ENCODE measurements around the gene GNG4. TPM values are rescaled to one million over a fixed set of nuclear protein-coding genes. Genes with fewer than 3 reads are reported as not detected.

Gene GNG4
- total and polyA plus RNA-seq, 12 donors, result 0.22 to 25.8 (median 3.8) TPM; not detected in 2

DNA sequence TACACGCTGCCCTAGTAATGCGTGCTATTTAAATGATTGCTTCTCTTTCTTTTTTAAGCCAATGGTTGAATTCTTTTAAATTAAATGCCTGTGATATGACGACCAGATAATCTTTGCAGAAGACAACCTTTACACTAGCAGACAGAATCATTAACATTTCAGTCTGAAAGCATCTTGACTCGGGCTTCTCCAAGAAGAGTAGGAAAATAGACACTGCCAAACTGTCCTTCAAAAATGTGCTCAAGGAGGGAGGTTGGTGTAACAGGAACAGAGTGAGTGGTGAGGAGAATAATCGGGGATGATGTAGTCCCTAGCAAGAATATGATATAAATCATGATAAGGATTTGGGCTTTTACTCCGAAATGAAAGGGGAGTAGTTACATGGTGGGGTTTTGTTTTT lies 138.8 kb downstream of the GNG4 start:
- TF ChIP-seq, protein P1, sequence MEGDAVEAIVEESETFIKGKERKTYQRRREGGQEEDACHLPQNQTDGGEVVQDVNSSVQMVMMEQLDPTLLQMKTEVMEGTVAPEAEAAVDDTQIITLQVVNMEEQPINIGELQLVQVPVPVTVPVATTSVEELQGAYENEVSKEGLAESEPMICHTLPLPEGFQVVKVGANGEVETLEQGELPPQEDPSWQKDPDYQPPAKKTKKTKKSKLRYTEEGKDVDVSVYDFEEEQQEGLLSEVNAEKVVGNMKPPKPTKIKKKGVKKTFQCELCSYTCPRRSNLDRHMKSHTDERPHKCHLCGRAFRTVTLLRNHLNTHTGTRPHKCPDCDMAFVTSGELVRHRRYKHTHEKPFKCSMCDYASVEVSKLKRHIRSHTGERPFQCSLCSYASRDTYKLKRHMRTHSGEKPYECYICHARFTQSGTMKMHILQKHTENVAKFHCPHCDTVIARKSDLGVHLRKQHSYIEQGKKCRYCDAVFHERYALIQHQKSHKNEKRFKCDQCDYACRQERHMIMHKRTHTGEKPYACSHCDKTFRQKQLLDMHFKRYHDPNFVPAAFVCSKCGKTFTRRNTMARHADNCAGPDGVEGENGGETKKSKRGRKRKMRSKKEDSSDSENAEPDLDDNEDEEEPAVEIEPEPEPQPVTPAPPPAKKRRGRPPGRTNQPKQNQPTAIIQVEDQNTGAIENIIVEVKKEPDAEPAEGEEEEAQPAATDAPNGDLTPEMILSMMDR (IDR thresholded peaks at IDR 0.05), result no peak
- no peak for TF ChIP-seq POLR2A (IDR thresholded peaks at IDR 0.05)
- peaks cover 0 to 6% of the 10 kb centered on the region in 2 donors for H3K4me1 ChIP-seq (replicated peaks in 1 of 2)
- no peaks in the 10 kb centered on the region for H3K9me3 ChIP-seq (replicated peaks in 1 of 3)
- H3K4me3 ChIP-seq, result no peak overlapping the region
- 47 to 71% (median 60%) methylated on average over 6 of the region's 6 CpGs for WGBS, 4 donors
- no peaks in the 10 kb centered on the region for H3K36me3 ChIP-seq (replicated peaks in 1 of 2)
- intact Hi-C loops (cut with DNase I), result loop anchor here (5.0 to 10.0 kb wide), 2 partner anchors 271 to 274 kb away; no protein-coding TSS in a partner anchor
- H3K27ac ChIP-seq, result no peak overlapping the region
- DNase-seq, result no peak
- no peaks in the 10 kb centered on the region for H3K27me3 ChIP-seq

DNA sequence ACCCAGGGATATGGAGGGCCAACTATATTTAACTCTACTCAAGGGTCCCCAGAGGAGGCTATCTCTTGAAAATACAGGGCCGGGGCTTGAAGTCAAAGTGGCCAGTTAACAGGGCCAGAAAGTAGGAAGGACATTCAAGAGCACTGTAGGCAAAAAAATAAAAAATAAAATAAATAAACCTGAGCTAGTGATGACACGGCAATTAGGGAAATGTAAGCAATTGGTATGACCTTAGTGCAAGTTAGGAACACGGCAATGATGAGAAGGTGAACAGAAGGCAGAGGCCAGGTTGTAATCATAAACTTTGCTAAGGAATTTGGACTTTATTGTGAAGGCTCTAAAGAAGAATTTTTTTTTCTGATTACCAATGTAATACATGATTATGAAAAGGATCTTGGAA lies 142.0 kb downstream of the GNG4 start:
- H3K9me3 ChIP-seq (replicated peaks in 1 of 3), result no peaks in the 10 kb centered on the region

DNA sequence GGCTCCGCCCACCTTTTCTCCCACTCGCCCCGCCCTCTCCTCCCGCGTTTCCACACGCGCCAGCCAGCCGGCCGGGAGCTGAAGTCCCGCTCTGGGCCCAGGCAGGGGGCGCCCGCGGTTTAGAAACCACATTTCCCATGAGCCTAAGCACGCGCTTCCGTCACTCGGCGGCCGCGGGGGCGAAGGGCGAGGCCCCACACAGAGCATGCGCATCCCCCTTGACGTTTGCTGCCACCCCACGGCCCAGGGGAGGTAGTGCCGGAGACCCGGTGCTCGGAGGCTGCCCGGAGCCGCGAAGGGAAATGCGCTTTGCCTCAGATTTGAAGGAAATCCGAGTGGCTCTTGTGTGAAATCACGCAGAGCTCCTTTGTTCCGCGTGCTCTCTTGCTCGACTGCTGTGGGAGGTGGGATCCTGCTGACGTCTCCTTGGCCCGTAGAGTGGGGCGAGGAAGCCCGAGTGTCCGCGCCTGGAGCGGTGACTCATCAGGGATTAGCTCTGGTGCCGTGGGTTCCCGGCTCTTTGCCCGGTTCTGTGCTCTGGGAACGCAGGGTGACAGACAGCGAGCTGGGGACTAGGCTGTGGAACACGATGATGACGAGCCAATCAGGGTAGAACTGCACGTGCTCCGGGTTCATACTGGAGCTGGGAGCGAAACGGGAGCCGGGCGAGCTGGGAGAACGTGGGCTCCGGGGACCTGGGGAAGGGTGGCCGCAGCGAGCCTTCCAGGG lies 144.9 kb downstream of the GNG4 start:
- Histone ChIP-seq H3K36me3 (replicated peaks in 1 of 2) (no peaks in the 10 kb centered on the region), H3K4me1 (replicated peaks in 1 of 2) (peaks cover 5 to 27% of the 10 kb centered on the region in 2 donors), H3K9me3 (replicated peaks in 1 of 3) (no peaks in the 10 kb centered on the region), H3K27me3 (no peaks in the 10 kb centered on the region), H3K4me3 (peak overlapping the region; percentile 0 to 75 (median 70)), H3K27ac (peak overlapping the region; percentile 93 to 100 (median 97))
- 0 to 1% (median 0%) methylated on average over 1 to 61 of the region's 61 CpGs for WGBS, 4 donors
- intact Hi-C loops (cut with DNase I), result no loop called here
- peak; percentile 26 to 85 for TF ChIP-seq POLR2A (IDR thresholded peaks at IDR 0.05)
- TF ChIP-seq, protein P1 (IDR thresholded peaks at IDR 0.05), result peak; percentile 71 to 97 (median 93)
- DNase-seq, result peak; percentile 99 to 100 (median 100)

More for the DNA sequence above, 142.0 kb downstream of the GNG4 start:
- Histone ChIP-seq H3K36me3 (replicated peaks in 1 of 2) (no peaks in the 10 kb centered on the region), H3K4me1 (replicated peaks in 1 of 2) (peaks cover 3 to 16% of the 10 kb centered on the region in 2 donors), H3K4me3 (no peak overlapping the region), H3K27me3 (no peaks in the 10 kb centered on the region), H3K27ac (no peak overlapping the region)
- 71 to 84% (median 79%) methylated on average over 3 of the region's 3 CpGs for WGBS, 4 donors
- intact Hi-C loops (cut with DNase I), result no loop called here
- TF ChIP-seq, protein P1 (IDR thresholded peaks at IDR 0.05), result no peak
- no peak for TF ChIP-seq POLR2A (IDR thresholded peaks at IDR 0.05)
- no peak for DNase-seq

DNA sequence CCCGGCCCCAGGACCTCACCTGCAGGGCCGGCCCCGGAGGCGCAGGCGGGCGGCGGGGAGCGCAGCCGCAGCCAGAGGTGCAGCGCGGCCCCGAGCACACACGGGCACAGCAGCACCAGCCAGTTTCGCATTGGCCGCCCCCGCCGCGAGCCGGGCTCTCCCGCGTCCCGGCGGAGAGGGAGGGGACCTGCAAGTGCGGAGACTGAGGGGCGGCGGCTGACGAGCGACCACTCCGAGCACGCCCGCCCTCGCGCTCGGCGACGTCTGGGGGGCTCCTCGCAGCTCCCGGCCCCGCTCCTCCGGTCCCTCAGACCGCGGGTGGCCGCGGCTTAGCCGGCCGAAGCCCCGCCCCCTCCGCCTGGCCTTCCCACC lies 145.5 kb downstream of the GNG4 start, which contains the start of gene B3GALNT2:
Gene B3GALNT2, minus strand, starts transcription at position 331 of the 372 bp plus-strand sequence. Its CDS starts 200 bp downstream, at position 131.
- Histone ChIP-seq H3K9me3 (replicated peaks in 1 of 3) (no peaks in the 10 kb centered on the region), H3K4me1 (replicated peaks in 1 of 2) (peaks cover 5 to 27% of the 10 kb centered on the region in 2 donors), H3K27me3 (no peaks in the 10 kb centered on the region), H3K4me3 (peak within 1 kb of the TSS; percentile 49 to 75 (median 70)), H3K36me3 (replicated peaks in 1 of 2) (no peaks in the 10 kb centered on the region), H3K27ac (peak within 1 kb of the TSS; percentile 93 to 100 (median 97))
- intact Hi-C loops (cut with DNase I), result no loop called here
- TF ChIP-seq POLR2A (IDR thresholded peaks at IDR 0.05), result peak; percentile 74 to 91
- TF ChIP-seq, protein P1 (IDR thresholded peaks at IDR 0.05), result no peak
- no peak for DNase-seq
- 0 to 1% methylated on average over 40 to 48 of the region's 48 CpGs; no CpG with 5 or more reads in 2 of the 4 donors for WGBS, 4 donors

Measured in adrenal gland (tissue), 12 donors.